IPS-15b (cell line): ENCODE data around the gene CBX5.

Experiments used
- H3K27me3 ChIP-seq: one replicate; pipeline ENCODE4 v1.6.1; 2013; ENCODE audit warnings: low read length; ENCODE audit not compliant: control insufficient read depth, insufficient read depth
- H3K36me3 ChIP-seq: one replicate; pipeline ENCODE4 v1.6.1; 2013; ENCODE audit warnings: low read length; ENCODE audit not compliant: control insufficient read depth, insufficient read depth
- H3K4me1 ChIP-seq: one replicate; pipeline ENCODE4 v1.6.1; 2013; ENCODE audit warnings: mild to moderate bottlenecking, low read length; ENCODE audit not compliant: control insufficient read depth, insufficient read depth
- H3K4me3 ChIP-seq: one replicate; pipeline ENCODE4 v1.5.1; 2013; ENCODE audit warnings: low read depth, low read length
- H3K9ac ChIP-seq: one replicate; pipeline ENCODE4 v1.6.1; 2013; ENCODE audit warnings: low read depth, mild to moderate bottlenecking, low read length
- H3K9me3 ChIP-seq: one replicate; pipeline ENCODE4 v1.6.1; 2013; ENCODE audit warnings: mild to moderate bottlenecking, low read length; ENCODE audit not compliant: control insufficient read depth, insufficient read depth

The CBX5 gene

DNA sequence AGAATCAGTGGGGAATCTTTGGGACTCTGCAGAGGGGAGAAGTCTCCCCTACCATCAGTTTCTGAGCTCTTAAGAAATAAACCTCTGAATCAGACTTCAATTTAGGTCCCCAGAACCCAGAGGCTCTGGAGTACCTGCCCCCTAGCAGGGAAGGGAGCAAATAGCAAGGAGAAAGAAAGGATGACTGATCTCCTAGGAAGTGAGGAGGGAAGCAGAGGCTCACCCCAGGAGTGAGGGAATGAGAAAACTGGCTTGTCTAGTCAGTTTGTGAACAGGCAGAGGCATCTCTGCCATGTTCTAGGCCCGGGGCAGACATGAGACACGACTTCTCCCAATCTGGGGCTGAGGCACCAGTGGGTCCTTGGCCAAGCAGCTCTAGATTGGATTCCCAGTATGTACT, 66.8 kb downstream of the CBX5 start:
- no peaks in the 10 kb centered on the region for H3K36me3 ChIP-seq
- H3K4me3 ChIP-seq = no peak overlapping the region
- H3K9me3 ChIP-seq = no peaks in the 10 kb centered on the region
- no peak overlapping the region for H3K9ac ChIP-seq
- H3K4me1 ChIP-seq = peaks cover 9% of the 10 kb centered on the region
- peaks cover 56% of the 10 kb centered on the region for H3K27me3 ChIP-seq

DNA sequence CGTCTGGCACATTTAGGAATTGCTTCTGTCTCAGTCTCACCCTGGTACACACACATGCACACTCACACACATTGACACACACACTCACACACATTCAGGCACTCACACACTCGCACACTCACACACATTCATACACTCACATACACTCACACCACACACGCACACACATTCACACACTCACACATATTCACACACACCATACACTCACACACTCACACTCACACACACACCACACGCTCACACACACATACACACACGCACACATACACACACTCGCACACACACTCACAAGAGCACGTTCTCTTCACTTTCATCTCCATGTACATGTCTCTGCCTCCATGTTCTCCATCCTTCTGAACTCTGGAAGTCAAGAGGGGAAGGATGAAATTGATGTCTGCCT, 68.0 kb downstream of the CBX5 start:
- Histone ChIP-seq H3K4me3 (no peak overlapping the region), H3K9me3 (no peaks in the 10 kb centered on the region), H3K9ac (no peak overlapping the region), H3K36me3 (no peaks in the 10 kb centered on the region), H3K27me3 (peaks cover 60% of the 10 kb centered on the region), H3K4me1 (peaks cover 9% of the 10 kb centered on the region)

GRCh38 chr12:54210400-54210790, 69.5 kb downstream of the CBX5 start:
- Histone ChIP-seq H3K9me3 (no peaks in the 10 kb centered on the region), H3K9ac (no peak overlapping the region), H3K4me3 (no peak overlapping the region), H3K36me3 (no peaks in the 10 kb centered on the region), H3K27me3 (peaks cover 61% of the 10 kb centered on the region), H3K4me1 (peaks cover 4% of the 10 kb centered on the region)

DNA sequence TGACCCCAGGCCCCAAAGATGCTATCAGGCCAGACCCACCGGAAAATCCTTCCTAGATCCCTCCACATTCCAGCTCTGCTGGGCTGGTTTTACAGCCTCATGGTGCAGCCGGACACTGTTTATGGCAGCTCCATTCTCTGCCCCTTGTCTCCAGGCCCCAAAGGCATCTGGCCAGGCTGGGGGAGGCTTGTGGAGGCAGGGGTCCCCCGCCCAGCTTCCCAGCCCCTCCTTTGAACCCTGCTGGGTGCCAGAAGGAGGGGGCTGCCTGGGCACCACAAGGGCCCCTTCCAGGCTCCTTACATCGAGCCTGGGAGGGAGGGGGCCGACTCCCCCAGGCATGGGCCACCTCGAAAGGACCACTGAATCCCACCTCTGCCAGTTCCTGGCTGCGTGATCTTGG, 71.3 kb downstream of the CBX5 start:
- Histone ChIP-seq H3K27me3 (peaks cover 70% of the 10 kb centered on the region), H3K9ac (no peak overlapping the region)

DNA sequence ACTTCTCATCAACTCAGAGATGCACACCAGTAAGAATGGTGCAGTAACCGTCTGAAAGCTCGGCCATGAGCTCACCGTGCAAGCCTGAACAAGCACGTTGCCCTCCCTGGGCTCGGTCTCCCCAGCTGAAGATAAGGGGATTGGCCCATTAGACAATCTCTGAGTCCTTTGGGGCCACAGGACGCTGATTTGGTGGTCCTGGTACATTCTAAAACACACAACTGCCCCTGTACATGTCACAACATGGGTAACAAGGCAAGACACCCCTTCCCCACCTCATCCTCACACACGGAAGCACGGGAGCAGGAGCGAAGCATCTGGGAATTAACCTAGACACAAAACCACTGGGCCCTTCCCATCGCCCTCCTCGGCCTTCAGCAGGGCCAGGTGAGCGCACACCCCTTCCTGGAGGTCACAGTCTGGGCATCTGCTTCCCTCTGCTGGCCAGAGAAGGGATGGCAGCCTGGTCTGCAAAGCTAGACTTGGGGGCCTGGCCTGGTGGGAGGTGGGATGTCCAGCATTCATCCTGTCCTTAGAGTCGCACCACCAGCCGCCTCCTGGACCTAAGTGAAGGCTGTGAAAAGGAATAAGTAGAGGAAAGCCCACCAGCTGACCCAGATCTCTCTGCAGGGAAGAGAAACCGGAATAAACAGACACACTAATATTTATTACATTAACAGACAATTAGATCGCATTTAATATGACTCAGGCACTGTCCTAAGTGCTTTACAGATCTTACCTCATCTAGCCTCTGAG, 72.2 kb downstream of the CBX5 start:
- no peaks in the 10 kb centered on the region for H3K36me3 ChIP-seq
- no peak overlapping the region for H3K9ac ChIP-seq
- no peak overlapping the region for H3K4me3 ChIP-seq
- H3K27me3 ChIP-seq = peaks cover 69% of the 10 kb centered on the region
- H3K4me1 ChIP-seq = no peaks in the 10 kb centered on the region
- H3K9me3 ChIP-seq = no peaks in the 10 kb centered on the region

More for the DNA sequence above, 71.3 kb downstream of the CBX5 start:
- peaks cover 2% of the 10 kb centered on the region for H3K4me1 ChIP-seq
- no peak overlapping the region for H3K4me3 ChIP-seq
- no peaks in the 10 kb centered on the region for H3K36me3 ChIP-seq
- H3K9me3 ChIP-seq = no peaks in the 10 kb centered on the region

DNA sequence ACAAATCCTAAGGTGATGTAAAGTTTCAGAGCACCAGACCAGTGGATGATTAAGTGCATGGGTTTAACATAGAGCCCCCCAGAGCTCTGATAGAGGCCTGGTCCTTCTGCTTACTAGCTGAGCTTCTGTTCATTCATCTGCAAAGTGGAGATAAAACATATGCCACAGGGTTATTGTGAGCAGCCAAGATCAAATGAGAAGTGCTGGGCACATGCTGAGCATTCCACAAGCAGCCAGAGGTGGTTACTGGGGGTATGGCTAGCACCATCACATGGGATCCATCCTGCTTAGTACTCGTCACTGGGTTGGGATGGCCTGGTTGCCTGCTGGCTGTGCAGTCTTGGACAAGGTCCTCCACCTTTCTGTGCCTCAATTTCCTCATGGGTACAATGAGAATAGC, 73.1 kb downstream of the CBX5 start:
- Histone ChIP-seq H3K4me1 (no peaks in the 10 kb centered on the region), H3K36me3 (no peaks in the 10 kb centered on the region), H3K4me3 (no peak overlapping the region), H3K27me3 (peaks cover 72% of the 10 kb centered on the region), H3K9ac (no peak overlapping the region), H3K9me3 (no peaks in the 10 kb centered on the region)

- H3K4me1 ChIP-seq = no peaks in the 10 kb centered on the region
- no peak overlapping the region for H3K4me3 ChIP-seq
- peaks cover 74% of the 10 kb centered on the region for H3K27me3 ChIP-seq
- H3K9me3 ChIP-seq = no peaks in the 10 kb centered on the region
- H3K9ac ChIP-seq = no peak overlapping the region
- no peaks in the 10 kb centered on the region for H3K36me3 ChIP-seq
Measured at GRCh38 chr12:54204316-54204715, 75.6 kb downstream of the CBX5 start.

GRCh38 chr12:54201001-54201794, 78.7 kb downstream of the CBX5 start:
- H3K4me1 ChIP-seq = peaks cover 6% of the 10 kb centered on the region
- H3K9ac ChIP-seq = no peak overlapping the region
- H3K9me3 ChIP-seq = no peaks in the 10 kb centered on the region
- H3K4me3 ChIP-seq = no peak overlapping the region
- H3K27me3 ChIP-seq = peaks cover 81% of the 10 kb centered on the region
- no peaks in the 10 kb centered on the region for H3K36me3 ChIP-seq

- no peaks in the 10 kb centered on the region for H3K36me3 ChIP-seq
- no peak overlapping the region for H3K4me3 ChIP-seq
- no peak overlapping the region for H3K9ac ChIP-seq
- H3K9me3 ChIP-seq = no peaks in the 10 kb centered on the region
- peaks cover 6% of the 10 kb centered on the region for H3K4me1 ChIP-seq
- H3K27me3 ChIP-seq = peaks cover 78% of the 10 kb centered on the region
Measured at GRCh38 chr12:54200412-54200811, 79.5 kb downstream of the CBX5 start.

DNA sequence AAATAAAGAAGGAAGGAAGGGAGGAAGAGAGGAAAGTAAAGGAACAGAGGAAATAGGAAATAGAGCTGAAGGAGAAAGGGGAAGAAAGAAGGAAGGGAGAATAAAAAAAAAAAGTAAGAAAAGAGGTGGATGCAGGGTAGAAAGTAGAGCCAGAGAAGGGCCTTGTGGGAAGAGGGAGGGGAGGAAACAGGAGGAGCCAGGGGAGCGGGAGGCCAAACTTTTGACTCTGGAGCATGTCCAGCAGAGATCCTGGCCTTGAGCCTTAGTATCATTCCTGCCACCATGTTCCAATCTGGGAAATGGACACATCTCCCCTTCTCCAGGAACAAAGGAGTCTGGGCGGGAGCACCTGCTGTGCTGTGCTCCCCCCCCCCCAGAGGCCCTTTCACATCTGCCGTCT, 80.0 kb downstream of the CBX5 start:
- Histone ChIP-seq H3K4me3 (no peak overlapping the region), H3K27me3 (peaks cover 78% of the 10 kb centered on the region), H3K9me3 (no peaks in the 10 kb centered on the region), H3K4me1 (peaks cover 6% of the 10 kb centered on the region), H3K9ac (no peak overlapping the region), H3K36me3 (no peaks in the 10 kb centered on the region)

- Histone ChIP-seq H3K9me3 (no peaks in the 10 kb centered on the region), H3K4me3 (no peak overlapping the region), H3K4me1 (peaks cover 6% of the 10 kb centered on the region), H3K27me3 (peaks cover 78% of the 10 kb centered on the region), H3K36me3 (no peaks in the 10 kb centered on the region), H3K9ac (no peak overlapping the region)
Measured at GRCh38 chr12:54199034-54199433, 80.9 kb downstream of the CBX5 start.

DNA sequence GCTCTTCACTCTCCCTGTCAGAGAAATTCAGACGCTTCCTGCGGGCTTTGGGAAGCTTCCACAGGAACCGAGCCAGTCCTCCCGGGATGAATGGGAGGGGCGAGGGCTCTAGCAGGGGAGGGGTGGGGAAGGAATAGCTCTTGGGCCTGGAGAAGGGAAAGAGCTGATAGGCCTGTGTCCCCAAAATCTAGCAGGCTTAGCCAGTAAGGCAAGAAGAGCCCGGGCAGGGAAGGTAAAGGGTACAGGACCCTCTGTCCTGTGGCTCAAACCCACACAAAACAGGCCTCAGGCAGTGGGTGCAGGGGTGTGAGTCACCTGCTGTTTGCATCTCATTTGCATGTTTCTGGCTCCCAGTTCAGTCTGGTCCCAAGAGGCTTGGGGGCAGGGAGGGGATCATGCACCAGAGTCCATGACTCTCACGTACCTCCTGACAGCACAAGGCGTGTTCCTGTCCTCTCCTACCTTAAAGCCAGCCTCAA, 82.5 kb downstream of the CBX5 start:
- Histone ChIP-seq H3K9me3 (no peaks in the 10 kb centered on the region), H3K4me3 (no peak overlapping the region), H3K4me1 (peaks cover 6% of the 10 kb centered on the region), H3K36me3 (no peaks in the 10 kb centered on the region), H3K27me3 (peaks cover 82% of the 10 kb centered on the region), H3K9ac (no peak overlapping the region)
